Endodermal cell (in vitro differentiated cells): Measurements from ENCODE around the gene ASCC3. TPM values are rescaled to one million over a fixed set of nuclear protein-coding genes. Genes with fewer than 3 reads are reported as not detected.

ENCODE experiments used
- DNase-seq: peaks from one replicate; pipeline ENCODE4 v3.0.0-alpha.2; 2017
- H3K27ac ChIP-seq: 2 replicates; pipeline ENCODE4 v1.5.1; 2013; ENCODE audit warnings: mild to moderate bottlenecking, low read depth, low read length, moderate library complexity
- H3K27me3 ChIP-seq: 2 replicates; pipeline ENCODE4 v1.6.1; 2013; ENCODE audit warnings: mild to moderate bottlenecking, low read length, moderate library complexity; ENCODE audit not compliant: insufficient read depth, control insufficient read depth, poor library complexity, severe bottlenecking
- H3K36me3 ChIP-seq: 2 replicates; pipeline ENCODE4 v1.7.0; 2013; ENCODE audit warnings: mild to moderate bottlenecking, low read length, moderate library complexity; ENCODE audit not compliant: control insufficient read depth, insufficient read depth
- H3K4me1 ChIP-seq: one replicate; pipeline ENCODE4 v1.7.0; 2013; ENCODE audit warnings: low read length; ENCODE audit not compliant: control insufficient read depth, insufficient read depth
- H3K4me3 ChIP-seq: 2 replicates; pipeline ENCODE4 v1.5.1; 2013; ENCODE audit warnings: mild to moderate bottlenecking, low read length, moderate library complexity
- H3K9ac ChIP-seq: 2 replicates; pipeline ENCODE4 v1.6.1; 2013; ENCODE audit warnings: mild to moderate bottlenecking, low read length, moderate library complexity; ENCODE audit not compliant: poor library complexity, severe bottlenecking; ENCODE audit errors: extremely low read depth
- H3K9me3 ChIP-seq: 2 replicates; pipeline ENCODE4 v1.6.1; 2013; ENCODE audit warnings: mild to moderate bottlenecking, low read length, moderate library complexity; ENCODE audit not compliant: control insufficient read depth
- H3K27ac Mint-ChIP-seq: 2 replicates; pipeline ENCODE4 v1.8.0; 2020; ENCODE audit warnings: mixed read lengths
- H3K27me3 Mint-ChIP-seq: 2 replicates; pipeline ENCODE4 v1.8.0; 2021; ENCODE audit warnings: mild to moderate bottlenecking, mixed read lengths; ENCODE audit not compliant: insufficient read depth
- H3K36me3 Mint-ChIP-seq: 2 replicates; pipeline ENCODE4 v1.8.0; 2020; ENCODE audit warnings: low read depth, mixed read lengths
- H3K4me1 Mint-ChIP-seq: 2 replicates; pipeline ENCODE4 v1.8.0; 2020; ENCODE audit warnings: mixed read lengths
- H3K4me3 Mint-ChIP-seq: 2 replicates; pipeline ENCODE4 v1.8.0; 2020; ENCODE audit warnings: mild to moderate bottlenecking, moderate library complexity, mixed read lengths
- H3K9me3 Mint-ChIP-seq: 2 replicates; pipeline ENCODE4 v1.8.0; 2020; ENCODE audit warnings: mild to moderate bottlenecking, mixed read lengths
- CTCF ChIP-seq: fragments of 200-600 bp; sonication (generic); conservative IDR thresholded peaks from 2 replicates; pipeline ENCODE4 v1.5.0; 2021; ENCODE audit warnings: antibody characterized with exemption, mild to moderate bottlenecking
- WGBS, 2 experiments: methylation state at CpG; one replicate each; pipeline versions ENCODE4 v1.1.5 to v1.1.7; 2013; ENCODE audit warnings: missing lambda C conversion rate in 2 of 2, mixed read lengths in 1 of 2; ENCODE audit not compliant: insufficient coverage in 1 of 2, insufficient read length in 1 of 2; 5-methylcytosine and 5-hydroxymethylcytosine counted together
- total RNA-seq, 2 donors: library from RNA; stranded (reverse); fragmentation: NEBNext Ultra II Directional in 1 of 2; extraction: Animal tissue kit (Norgen Biotek cat#: 25700) in 1 of 2; gene quantifications; 2 replicates in 1 of 2; 3 replicates in 1 of 2; pipeline ENCODE4 v1.2.1, GENCODE V29; 2021

The ASCC3 gene
- total RNA-seq, 2 donors from 2014 or later = 40.0 to 41.1 TPM

GRCh38 chr6:100566563-100566962 is 314.6 kb downstream of the ASCC3 start:
- H3K4me3 ChIP-seq = no peak overlapping the region
- no peak overlapping the region for H3K27ac ChIP-seq
- H3K4me3 Mint-ChIP-seq = no peak overlapping the region
- no peak overlapping the region for H3K9ac ChIP-seq
- no peaks in the 10 kb centered on the region for H3K4me1 Mint-ChIP-seq
- DNase-seq = no peak
- no peaks in the 10 kb centered on the region for H3K9me3 ChIP-seq
- no peaks in the 10 kb centered on the region for H3K27me3 ChIP-seq
- no peaks in the 10 kb centered on the region for H3K9me3 Mint-ChIP-seq
- H3K27ac Mint-ChIP-seq = no peak overlapping the region
- TF ChIP-seq CTCF = no peak
- H3K27me3 Mint-ChIP-seq = no peaks in the 10 kb centered on the region
- H3K36me3 Mint-ChIP-seq = peaks cover 13% of the 10 kb centered on the region
- no peaks in the 10 kb centered on the region for H3K4me1 ChIP-seq
- peaks cover under 1% of the 10 kb centered on the region for H3K36me3 ChIP-seq

GRCh38 chr6:100565439-100566104 is 315.6 kb downstream of the ASCC3 start:
- Histone ChIP-seq H3K27ac (no peak overlapping the region), H3K27me3 (no peaks in the 10 kb centered on the region), H3K9me3 (no peaks in the 10 kb centered on the region), H3K36me3 (no peaks in the 10 kb centered on the region), H3K9ac (no peak overlapping the region), H3K4me1 (no peaks in the 10 kb centered on the region), H3K4me3 (no peak overlapping the region)
- Mint-ChIP-seq H3K4me1 (no peaks in the 10 kb centered on the region), H3K36me3 (peaks cover 13% of the 10 kb centered on the region), H3K4me3 (no peak overlapping the region), H3K27ac (no peak overlapping the region), H3K27me3 (no peaks in the 10 kb centered on the region), H3K9me3 (no peaks in the 10 kb centered on the region)
- no peak for DNase-seq
- WGBS, 2 experiments = 91 to 93% methylated on average over 3 to 4 of the region's 4 CpGs
- TF ChIP-seq CTCF = no peak

- no peak for DNase-seq
- no peaks in the 10 kb centered on the region for H3K4me1 Mint-ChIP-seq
- H3K4me3 Mint-ChIP-seq = no peak overlapping the region
- H3K36me3 Mint-ChIP-seq = no peaks in the 10 kb centered on the region
- H3K9ac ChIP-seq = no peak overlapping the region
- no peaks in the 10 kb centered on the region for H3K9me3 Mint-ChIP-seq
- no peak overlapping the region for H3K4me3 ChIP-seq
- H3K9me3 ChIP-seq = no peaks in the 10 kb centered on the region
- H3K4me1 ChIP-seq = no peaks in the 10 kb centered on the region
- no peaks in the 10 kb centered on the region for H3K27me3 Mint-ChIP-seq
- no peaks in the 10 kb centered on the region for H3K27me3 ChIP-seq
- H3K27ac ChIP-seq = no peak overlapping the region
- H3K36me3 ChIP-seq = no peaks in the 10 kb centered on the region
- WGBS, 2 experiments = no CpG with 5 or more reads among the region's 1 CpG
- H3K27ac Mint-ChIP-seq = no peak overlapping the region
- no peak for TF ChIP-seq CTCF
Observed at GRCh38 chr6:100559859-100560258, 321.3 kb downstream of the ASCC3 start.
